HCT116 (cell line): ENCODE measurements around the gene KIF27. TPM values are rescaled to one million over a fixed set of nuclear protein-coding genes. Genes with fewer than 3 reads are reported as not detected.

Experiments
- ATAC-seq: fragments of 200-7000 bp; cut with Tn5 transposase; 2 replicates; pipeline ENCODE4 v1.9.1; 2020; ENCODE audit warnings: mild to moderate bottlenecking, moderate library complexity
- BruUV-seq: library from RNA; stranded (reverse); fragments of 400-500 nt; replicated peaks from 2 replicates; lab custom pipeline; 2021; lab: Mats Ljungman, UMichigan
- CTCF ChIA-PET: fragments of 300-600 bp; sonication (Branson Sonifier 250); formaldehyde crosslinking; loops from one replicate; lab custom pipeline; 2021; ENCODE audit warnings: antibody characterized with exemption; lab: Charles Lee
- POLR2A ChIA-PET: fragments of 300-600, 350-600 bp; sonication (Branson Sonifier 250); formaldehyde crosslinking; loops from one replicate; lab custom pipeline; 2021; ENCODE audit warnings: antibody characterized with exemption; lab: Charles Lee
- RAD21 ChIA-PET, 2 experiments: fragments of 300-600 bp; sonication (Branson Sonifier 250); formaldehyde crosslinking; loops; one replicate each; lab custom pipeline; 2023; ENCODE audit warnings: low total read pairs in 2 of 2; ENCODE audit not compliant: uncharacterized antibody in 2 of 2, unreplicated experiment in 2 of 2, low non-redundant PET in 1 of 2; lab: Charles Lee
- DNase-seq: peaks from one replicate; pipeline ENCODE4 v3.0.0-alpha.2; 2010; ENCODE audit warnings: low read depth, low spot score
- H2AFZ ChIP-seq: fragments of 200-600 bp; shearing (Covaris generic), sonication (generic); 2 replicates; pipeline ENCODE4 v1.6.1; 2017; ENCODE audit warnings: low read depth, mixed run types, mixed read lengths, antibody characterized with exemption, low read length; ENCODE audit not compliant: poor library complexity, severe bottlenecking
- H3K27ac ChIP-seq: 2 replicates; pipeline ENCODE4 v1.5.1; 2012; ENCODE audit warnings: low read depth, low read length
- H3K27me3 ChIP-seq: fragments of 200-600 bp; sonication (generic); 2 replicates; pipeline ENCODE4 v1.6.1; 2016; ENCODE audit warnings: mixed run types, low read length, mixed read lengths; ENCODE audit not compliant: insufficient read depth
- H3K36me3 ChIP-seq, 2 experiments: fragments of 200-500 bp in 1 of 2; fragments of 200-600 bp in 1 of 2; sonication (Bioruptor generic) in 1 of 2; sonication (generic) in 1 of 2; 2 replicates each; pipeline versions ENCODE4 v1.5.1 to v1.6.1; 2014 to 2016; ENCODE audit warnings: low read length in 2 of 2, inconsistent platforms in 1 of 2, mixed read lengths in 1 of 2, mixed run types in 1 of 2; ENCODE audit not compliant: insufficient read depth in 2 of 2, control insufficient read depth in 1 of 2
- H3K4me1 ChIP-seq, 2 experiments: fragments of 200-600 bp in 1 of 2; sonication (generic) in 1 of 2; 2 replicates each; pipeline versions ENCODE4 v1.5.1 to v1.6.1; 2012 to 2017; ENCODE audit warnings: low read length in 2 of 2, inconsistent platforms in 1 of 2, mild to moderate bottlenecking in 1 of 2, mixed read lengths in 1 of 2, mixed run types in 1 of 2, moderate library complexity in 1 of 2; ENCODE audit not compliant: insufficient read depth in 2 of 2, control insufficient read depth in 1 of 2
- H3K4me2 ChIP-seq: fragments of 200-600 bp; sonication (generic); 2 replicates; pipeline ENCODE4 v1.6.1; 2017; ENCODE audit warnings: mixed run types, low read length, mixed read lengths
- H3K4me3 ChIP-seq, 2 experiments: fragments of 200-600 bp in 1 of 2; sonication (generic) in 1 of 2; replicated peaks in 1 of 2; 2 replicates each; pipeline ENCODE4 v1.5.1; 2011 to 2016; ENCODE audit warnings: low read length in 2 of 2, control low read depth in 1 of 2, low read depth in 1 of 2, mild to moderate bottlenecking in 1 of 2, mixed read lengths in 1 of 2, mixed run types in 1 of 2
- H3K79me2 ChIP-seq: fragments of 200-600 bp; sonication (generic); 2 replicates; pipeline ENCODE4 v1.6.1; 2017; ENCODE audit warnings: mild to moderate bottlenecking, mixed run types, low read length, moderate library complexity, mixed read lengths; ENCODE audit not compliant: insufficient read depth
- H3K9ac ChIP-seq: fragments of 200-600 bp; sonication (generic); 2 replicates; pipeline ENCODE4 v1.6.1; 2016; ENCODE audit warnings: low read length, mixed read lengths
- H3K9me2 ChIP-seq: fragments of 200-600 bp; sonication (generic), shearing (Covaris generic); 2 replicates; pipeline ENCODE4 v1.6.1; 2017; ENCODE audit warnings: mixed run types, mild to moderate bottlenecking, moderate library complexity; ENCODE audit not compliant: insufficient read depth
- H3K9me3 ChIP-seq, 2 experiments: fragments of 200-500 bp in 1 of 2; fragments of 200-600 bp in 1 of 2; sonication (Bioruptor generic) in 1 of 2; sonication (generic) in 1 of 2; 2 replicates each; pipeline ENCODE4 v1.6.1; 2014 to 2017; ENCODE audit warnings: low read length in 2 of 2, mixed read lengths in 2 of 2, inconsistent platforms in 1 of 2, low read depth in 1 of 2, mild to moderate bottlenecking in 1 of 2, mixed run types in 1 of 2, moderate library complexity in 1 of 2; ENCODE audit not compliant: control insufficient read depth in 1 of 2, insufficient read depth in 1 of 2
- H4K20me1 ChIP-seq: fragments of 200-600 bp; sonication (generic), shearing (Covaris generic); 2 replicates; pipeline ENCODE4 v1.6.1; 2017; ENCODE audit warnings: mixed run types, mild to moderate bottlenecking, moderate library complexity; ENCODE audit not compliant: insufficient read depth
- ELF1 ChIP-seq: IDR thresholded peaks from 2 replicates; pipeline ENCODE4 v1.6.1; 2012; ENCODE audit warnings: low read depth, borderline replicate concordance
- POLR2A ChIP-seq: IDR thresholded peaks from 2 replicates; pipeline ENCODE4 v1.7.0; 2011; ENCODE audit warnings: borderline replicate concordance; ENCODE audit not compliant: insufficient read depth, insufficient read length; ENCODE audit errors: extremely low read depth
- SIN3A ChIP-seq: IDR thresholded peaks from 2 replicates; pipeline ENCODE4 v1.6.1; 2012; ENCODE audit warnings: low read depth
- SP1 ChIP-seq: IDR thresholded peaks from 2 replicates; pipeline ENCODE4 v1.6.1; 2012; ENCODE audit warnings: low read depth
- SRF ChIP-seq: IDR thresholded peaks from 2 replicates; pipeline ENCODE4 v1.6.1; 2012; ENCODE audit warnings: low read depth
- TCF7L2 ChIP-seq: IDR thresholded peaks from 2 replicates; pipeline ENCODE4 v1.7.0; 2011; ENCODE audit warnings: borderline replicate concordance, inconsistent platforms; ENCODE audit not compliant: insufficient read depth, insufficient read length; ENCODE audit errors: extremely low read depth
- ZNF274 ChIP-seq: fragments of 200-500 bp; sonication (Bioruptor generic); IDR thresholded peaks from 2 replicates; pipeline ENCODE4 v1.6.1; 2014; ENCODE audit warnings: mild to moderate bottlenecking, low read depth, low read length, inconsistent platforms
- intact Hi-C: fragments of 100-400 bp; cut with micrococcal nuclease; formaldehyde crosslinking; loops from 2 replicates; pipeline ENCODE4 v1.10.0; 2022
- total RNA-seq: library from RNA; stranded (reverse); gene quantifications from one replicate; pipeline ENCODE4 v1.2.1, GENCODE V29; 2021; ENCODE audit not compliant: unreplicated experiment
- TF ChIP-seq, protein P1 (sequence below): IDR thresholded peaks from 2 replicates; pipeline ENCODE4 v1.6.1; 2012
- TF ChIP-seq, protein P2 (sequence below): IDR thresholded peaks from 2 replicates; pipeline ENCODE4 v1.6.1; 2011; ENCODE audit warnings: mild to moderate bottlenecking, low read length, moderate library complexity; ENCODE audit not compliant: insufficient replicate concordance; ENCODE audit errors: extremely low read depth

Gene KIF27
- total RNA-seq, 1 experiment from 2014 or later: 4.3 TPM

DNA sequence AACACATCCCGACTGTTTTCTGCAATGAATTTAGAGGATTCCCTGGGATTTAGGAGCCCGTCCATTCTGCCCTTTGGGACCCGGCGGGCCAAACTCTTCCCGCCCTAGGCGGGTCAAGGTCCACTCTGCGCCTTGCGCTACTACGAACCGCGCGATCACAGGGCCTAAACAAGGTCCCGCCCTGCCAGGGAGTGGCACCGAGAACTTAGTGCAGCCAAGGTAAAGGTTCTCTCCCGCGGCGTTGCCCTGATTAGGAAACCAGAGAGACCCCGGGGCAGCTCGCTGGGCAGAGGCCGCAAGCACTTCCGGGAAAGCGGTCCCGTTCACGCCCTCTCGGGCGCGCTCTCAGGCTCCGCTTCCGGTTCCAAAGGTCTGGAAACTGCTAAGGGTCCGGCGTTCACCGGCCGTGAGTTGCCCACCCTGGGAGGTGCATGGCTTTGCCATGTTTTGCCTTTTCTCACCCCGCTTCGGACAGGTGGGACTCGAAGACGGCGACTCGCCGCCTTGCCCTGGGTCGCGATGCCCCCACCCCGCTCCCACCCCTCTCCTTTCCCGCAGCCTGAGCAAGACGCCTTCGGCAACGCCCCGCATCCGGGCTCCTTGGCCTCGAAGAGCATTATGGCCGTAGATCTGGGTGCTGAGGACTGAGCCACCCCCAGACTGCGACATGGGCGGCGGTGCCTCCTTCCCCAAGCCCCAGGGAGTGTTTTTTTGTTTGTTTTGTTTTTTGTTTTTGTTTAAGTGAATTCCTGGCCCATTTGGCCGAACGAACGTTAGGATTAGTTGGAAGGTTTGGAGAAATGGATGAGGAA is 35.4 kb upstream of the KIF27 start:
- no TSS peak for BruUV-seq
- Histone ChIP-seq H3K4me3 (no peak overlapping the region), H3K79me2 (no peaks in the 10 kb centered on the region), H3K27me3 (no peaks in the 10 kb centered on the region), H3K36me3 (no peaks in the 10 kb centered on the region)
- intact Hi-C loops: no loop called here
- DNase-seq: no peak
- no peak for TF ChIP-seq TCF7L2
- TF ChIP-seq SIN3A: no peak
- TF ChIP-seq POLR2A: no peak
- TF ChIP-seq ELF1: no peak
- TF ChIP-seq, protein P1, sequence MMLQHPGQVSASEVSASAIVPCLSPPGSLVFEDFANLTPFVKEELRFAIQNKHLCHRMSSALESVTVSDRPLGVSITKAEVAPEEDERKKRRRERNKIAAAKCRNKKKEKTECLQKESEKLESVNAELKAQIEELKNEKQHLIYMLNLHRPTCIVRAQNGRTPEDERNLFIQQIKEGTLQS: no peak
- TF ChIP-seq, protein P2, sequence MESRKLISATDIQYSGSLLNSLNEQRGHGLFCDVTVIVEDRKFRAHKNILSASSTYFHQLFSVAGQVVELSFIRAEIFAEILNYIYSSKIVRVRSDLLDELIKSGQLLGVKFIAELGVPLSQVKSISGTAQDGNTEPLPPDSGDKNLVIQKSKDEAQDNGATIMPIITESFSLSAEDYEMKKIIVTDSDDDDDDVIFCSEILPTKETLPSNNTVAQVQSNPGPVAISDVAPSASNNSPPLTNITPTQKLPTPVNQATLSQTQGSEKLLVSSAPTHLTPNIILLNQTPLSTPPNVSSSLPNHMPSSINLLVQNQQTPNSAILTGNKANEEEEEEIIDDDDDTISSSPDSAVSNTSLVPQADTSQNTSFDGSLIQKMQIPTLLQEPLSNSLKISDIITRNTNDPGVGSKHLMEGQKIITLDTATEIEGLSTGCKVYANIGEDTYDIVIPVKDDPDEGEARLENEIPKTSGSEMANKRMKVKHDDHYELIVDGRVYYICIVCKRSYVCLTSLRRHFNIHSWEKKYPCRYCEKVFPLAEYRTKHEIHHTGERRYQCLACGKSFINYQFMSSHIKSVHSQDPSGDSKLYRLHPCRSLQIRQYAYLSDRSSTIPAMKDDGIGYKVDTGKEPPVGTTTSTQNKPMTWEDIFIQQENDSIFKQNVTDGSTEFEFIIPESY: no peak
- TF ChIP-seq ZNF274: no peak
- TF ChIP-seq SP1: no peak
- TF ChIP-seq SRF: no peak
- TF ChIP-seq, all 23 proteins: peak for 0
- H4K20me1 ChIP-seq: no peaks in the 10 kb centered on the region
- H3K27ac ChIP-seq: no peak overlapping the region
- CTCF ChIA-PET: no interaction called here
- no peak overlapping the region for H2AFZ ChIP-seq
- no peaks in the 10 kb centered on the region for H3K9me2 ChIP-seq
- no peak for ATAC-seq
- no peak overlapping the region for H3K4me2 ChIP-seq
- H3K9ac ChIP-seq: no peak overlapping the region
- no peaks in the 10 kb centered on the region for H3K9me3 ChIP-seq
- RAD21 ChIA-PET: no interaction called here
- H3K4me1 ChIP-seq: no peaks in the 10 kb centered on the region
- POLR2A ChIA-PET: no interaction called here
